WTC11 (cell line): ENCODE measurements around the gene FOXP1.

ENCODE experiments used
- ATF1 ChIP-seq: sonication (generic); formaldehyde crosslinking; IDR thresholded peaks from 2 replicates; pipeline ENCODE4 v1.8.1; 2023; ENCODE audit warnings: mild to moderate bottlenecking, moderate library complexity, missing genetic modification reagents
- CTCF ChIP-seq: fragments of 200-600 bp; IDR thresholded peaks from 2 replicates; pipeline ENCODE4 v1.8.0; 2022; ENCODE audit warnings: antibody characterized with exemption
- MAX ChIP-seq: sonication (generic); formaldehyde crosslinking; IDR thresholded peaks from 2 replicates; pipeline ENCODE4 v1.8.0; 2022; ENCODE audit warnings: mild to moderate bottlenecking, missing genetic modification reagents
- NR2C2 ChIP-seq: sonication (generic); formaldehyde crosslinking; IDR thresholded peaks from 2 replicates; pipeline ENCODE4 v1.8.0; 2022; ENCODE audit warnings: mild to moderate bottlenecking, missing genetic modification reagents
- SMAD3 ChIP-seq: sonication (generic); formaldehyde crosslinking; IDR thresholded peaks from 2 replicates; pipeline ENCODE4 v1.8.0; 2022; ENCODE audit warnings: missing genetic modification reagents, mild to moderate bottlenecking, borderline replicate concordance

- TF ChIP-seq CTCF (no peak), MAX (CRISPR knock-in tag) (no peak), SMAD3 (no peak), ATF1 (CRISPR knock-in tag) (no peak), NR2C2 (no peak)
These were observed 127.4 kb downstream of the FOXP1 start for GRCh38 chr3:71456156-71456555.
